ENCODE data around the gene MOV10L1. TPM values are rescaled to one million over a fixed set of nuclear protein-coding genes. Genes with fewer than 3 reads are reported as not detected.
"Not testable (repeated sequence)": the region's sequence is repeated elsewhere in the genome, so short reads cannot be mapped to it uniquely, and the experiment has no call there.

MOV10L1 gene
- total RNA-seq, 3 donors from 2014 or later = 0.16 to 0.44 (median 0.33) TPM

- H3K9me3 ChIP-seq = no peaks in the 10 kb centered on the region
- intact Hi-C loops (cut with DNase I; ENCODE audit: low total_unique reads) = no loop called here
- no peak overlapping the region for H3K4me3 ChIP-seq
- TF ChIP-seq POLR2A (IDR thresholded peaks at IDR 0.05) (no peak), CTCF (IDR thresholded peaks at IDR 0.05) (no peak), POLR2AphosphoS5 (IDR thresholded peaks at IDR 0.05) (no peak)
- no peaks in the 10 kb centered on the region for H3K36me3 ChIP-seq
- no peak overlapping the region for H3K27ac ChIP-seq
- H3K27me3 ChIP-seq = no peaks in the 10 kb centered on the region
- DNase-seq (ENCODE audit: low spot score in 2 of 2) = no peak
- no peaks in the 10 kb centered on the region for H3K4me1 ChIP-seq
Measured at GRCh38 chr22:50136581-50137015, 46.8 kb downstream of the MOV10L1 start.

- H3K4me1 ChIP-seq; H3K27me3 ChIP-seq; H3K36me3 ChIP-seq; H3K27ac ChIP-seq; H3K9me3 ChIP-seq; intact Hi-C loops (cut with DNase I; ENCODE audit: low total_unique reads); DNase-seq (ENCODE audit: low spot score in 2 of 2); H3K4me3 ChIP-seq: not testable (repeated sequence)
Measured at GRCh38 chr22:50137277-50137676, 47.5 kb downstream of the MOV10L1 start.

GRCh38 chr22:50138041-50138440 lies 48.2 kb downstream of the MOV10L1 start:
- H3K9me3 ChIP-seq = no peaks in the 10 kb centered on the region
- no peaks in the 10 kb centered on the region for H3K4me1 ChIP-seq
- H3K27me3 ChIP-seq = no peaks in the 10 kb centered on the region
- H3K27ac ChIP-seq = no peak overlapping the region
- intact Hi-C loops (cut with DNase I; ENCODE audit: low total_unique reads) = no loop called here
- no peak for TF ChIP-seq CTCF (IDR thresholded peaks at IDR 0.05)
- TF ChIP-seq POLR2AphosphoS5 (IDR thresholded peaks at IDR 0.05) = no peak
- TF ChIP-seq POLR2A (IDR thresholded peaks at IDR 0.05) = no peak
- H3K4me3 ChIP-seq = no peak overlapping the region
- no peak for DNase-seq (ENCODE audit: low spot score in 2 of 2)
- no peaks in the 10 kb centered on the region for H3K36me3 ChIP-seq

- Histone ChIP-seq H3K4me3 (no peak overlapping the region), H3K4me1 (no peaks in the 10 kb centered on the region), H3K36me3 (no peaks in the 10 kb centered on the region), H3K27ac (no peak overlapping the region), H3K27me3 (no peaks in the 10 kb centered on the region), H3K9me3 (no peaks in the 10 kb centered on the region)
- TF ChIP-seq CTCF (IDR thresholded peaks at IDR 0.05) = no peak
- no peak for TF ChIP-seq POLR2A (IDR thresholded peaks at IDR 0.05)
- TF ChIP-seq POLR2AphosphoS5 (IDR thresholded peaks at IDR 0.05) = no peak
- intact Hi-C loops (cut with DNase I; ENCODE audit: low total_unique reads) = no loop called here
- DNase-seq (ENCODE audit: low spot score in 2 of 2) = no peak
Measured at GRCh38 chr22:50138988-50139387, 49.2 kb downstream of the MOV10L1 start.

- Histone ChIP-seq H3K4me1 (no peaks in the 10 kb centered on the region), H3K27ac (no peak overlapping the region), H3K36me3 (no peaks in the 10 kb centered on the region), H3K9me3 (no peaks in the 10 kb centered on the region), H3K4me3 (no peak overlapping the region), H3K27me3 (no peaks in the 10 kb centered on the region)
- TF ChIP-seq CTCF (IDR thresholded peaks at IDR 0.05) = no peak
- TF ChIP-seq POLR2AphosphoS5 (IDR thresholded peaks at IDR 0.05) = no peak
- no peak for TF ChIP-seq POLR2A (IDR thresholded peaks at IDR 0.05)
- intact Hi-C loops (cut with DNase I; ENCODE audit: low total_unique reads) = no loop called here
- DNase-seq (ENCODE audit: low spot score in 2 of 2) = no peak
Measured at GRCh38 chr22:50139843-50140415, 50.1 kb downstream of the MOV10L1 start.

GRCh38 chr22:50140615-50141014 lies 50.8 kb downstream of the MOV10L1 start:
- Histone ChIP-seq H3K4me3 (no peak overlapping the region), H3K27me3 (no peaks in the 10 kb centered on the region), H3K9me3 (no peaks in the 10 kb centered on the region), H3K4me1 (no peaks in the 10 kb centered on the region), H3K27ac (no peak overlapping the region), H3K36me3 (no peaks in the 10 kb centered on the region)
- TF ChIP-seq CTCF (IDR thresholded peaks at IDR 0.05) (no peak), POLR2A (IDR thresholded peaks at IDR 0.05) (no peak), POLR2AphosphoS5 (IDR thresholded peaks at IDR 0.05) (no peak)
- DNase-seq (ENCODE audit: low spot score in 2 of 2) = no peak
- intact Hi-C loops (cut with DNase I; ENCODE audit: low total_unique reads) = no loop called here

All from breast epithelium (tissue), 4 donors.